Measurements from ENCODE around the gene HSPH1.

DNA sequence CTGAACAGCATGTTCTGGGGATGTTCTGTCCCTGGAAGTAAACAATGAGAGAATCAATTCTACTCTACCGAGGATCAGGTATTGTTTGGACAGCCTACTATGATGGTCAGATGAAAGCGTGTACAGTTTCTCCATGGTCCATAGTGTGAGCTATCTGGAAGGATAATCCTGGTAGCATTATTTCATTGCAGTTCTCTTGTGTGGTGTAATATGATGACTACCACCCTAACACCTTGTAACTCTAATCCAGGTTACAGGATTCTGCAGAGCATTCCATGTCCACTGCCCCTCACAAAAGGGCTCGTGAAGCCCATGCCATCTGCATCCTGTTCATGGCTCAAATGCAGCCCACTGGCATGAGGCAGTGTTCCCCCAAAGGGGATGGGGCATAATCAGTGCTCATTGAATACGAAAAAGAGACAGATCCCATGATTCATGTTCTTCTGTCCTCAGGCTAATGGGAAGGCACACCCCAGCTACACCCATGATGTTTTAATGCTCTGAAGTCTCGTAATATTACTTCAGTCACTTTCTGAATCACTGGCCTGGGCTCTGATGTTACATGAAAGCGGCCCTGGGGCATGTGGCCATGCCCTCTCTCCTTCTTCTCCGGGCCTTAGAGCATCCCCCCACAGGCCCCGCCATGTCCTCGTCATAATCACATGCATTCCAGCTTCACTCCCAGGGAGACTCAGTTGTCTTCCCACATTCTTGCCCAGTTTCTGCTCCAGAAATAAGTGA is 68.4 kb downstream of the HSPH1 start:
- TF ChIP-seq ZFP30 (CRISPR knock-in tag; IDR thresholded peaks at IDR 0.05) = no peak
- TF ChIP-seq PPARA (CRISPR knock-in tag; IDR thresholded peaks at IDR 0.05; ENCODE audit: borderline replicate concordance) = no peak
- no peak for TF ChIP-seq CREB5 (CRISPR knock-in tag; IDR thresholded peaks at IDR 0.05; ENCODE audit: low read depth)
- TF ChIP-seq RARB (CRISPR knock-in tag; IDR thresholded peaks at IDR 0.05) = no peak
- no peak for TF ChIP-seq ZFP3 (CRISPR knock-in tag; IDR thresholded peaks at IDR 0.05)
- no peak for TF ChIP-seq SNAI2 (CRISPR knock-in tag; IDR thresholded peaks at IDR 0.05)
- TF ChIP-seq TSHZ2 (CRISPR knock-in tag; IDR thresholded peaks at IDR 0.05) = no peak
- no peak for TF ChIP-seq BACH2 (CRISPR knock-in tag; IDR thresholded peaks at IDR 0.05; ENCODE audit: borderline replicate concordance)
- TF ChIP-seq ZC3H10 (CRISPR knock-in tag; IDR thresholded peaks at IDR 0.05) = no peak

All from SK-N-SH treated with all-trans-retinoic acid at 6 μM for 48 hours (cell line).